ENCODE data around the gene ASCC3. TPM values are rescaled to one million over a fixed set of nuclear protein-coding genes. Genes with fewer than 3 reads are reported as not detected.

ASCC3 gene
- total and polyA plus RNA-seq, 2 experiments from 2014 or later: 92.9 to 129 TPM

GRCh38 chr6:100618351-100618671 is 262.8 kb downstream of the ASCC3 start:
- H3K27ac Mint-ChIP-seq: no peak overlapping the region
- H3K27ac ChIP-seq (ENCODE audit: low read depth): no peak overlapping the region

More at GRCh38 chr6:100618351-100618671, 262.8 kb downstream of the ASCC3 start:
- H3K36me3 Mint-ChIP-seq (ENCODE audit: low read depth): peaks cover 12% of the 10 kb centered on the region
- Histone ChIP-seq H3K4me2 (no peak overlapping the region), H3K79me2 (replicated peaks; ENCODE audit: insufficient read depth) (no peaks in the 10 kb centered on the region), H3K27me3 (ENCODE audit: insufficient read depth) (no peaks in the 10 kb centered on the region), H3K36me3 (ENCODE audit: insufficient read depth) (0 out of 2 replicates have a peak, but pooled peaks cover 3% of the 10 kb centered on the region), H3F3A (replicated peaks; ENCODE audit: low read depth) (no peaks in the 10 kb centered on the region), H3K4me3 (no peak overlapping the region), H3K4me1 (ENCODE audit: insufficient read depth) (no peaks in the 10 kb centered on the region), H4K20me1 (replicated peaks; ENCODE audit: insufficient read depth) (no peaks in the 10 kb centered on the region), H3K9me2 (ENCODE audit: insufficient read depth) (no peaks in the 10 kb centered on the region), H2AFZ (no peak overlapping the region)
- H3K27me3 Mint-ChIP-seq (ENCODE audit: insufficient read depth, low read depth, poor library complexity): no peaks in the 10 kb centered on the region
- DNase-seq (ENCODE audit: low spot score) (no peak), ATAC-seq (no peak)
- no peak overlapping the region for H3K4me3 Mint-ChIP-seq
- H3K4me1 Mint-ChIP-seq: no peaks in the 10 kb centered on the region
- TF ChIP-seq ZNF114 (CRISPR knock-in tag; IDR thresholded peaks at IDR 0.05) (no peak), POLR2AphosphoS5 (IDR thresholded peaks at IDR 0.05; ENCODE audit: low read depth) (no peak), ZNF462 (CRISPR knock-in tag; IDR thresholded peaks at IDR 0.05) (no peak), JUNB (IDR thresholded peaks at IDR 0.05; ENCODE audit: unreplicated experiment) (no peak), ZNF331 (CRISPR knock-in tag; IDR thresholded peaks at IDR 0.05; ENCODE audit: low read depth) (no peak), CTCF (conservative IDR thresholded peaks at IDR 0.05; ENCODE audit: low read depth in 2 of 2) (no peak), STAT1 (IDR thresholded peaks at IDR 0.05; ENCODE audit: unreplicated experiment) (no peak), CREB1 (CRISPR knock-in tag; IDR thresholded peaks at IDR 0.05; ENCODE audit: low read depth) (no peak), EZH2 (IDR thresholded peaks at IDR 0.05; ENCODE audit: low read depth, unreplicated experiment) (no peak), NANOG (IDR thresholded peaks at IDR 0.05; ENCODE audit: borderline replicate concordance) (no peak), EZH2phosphoT487 (IDR thresholded peaks at IDR 0.05; ENCODE audit: unreplicated experiment) (no peak)
- TF ChIP-seq, protein P1, sequence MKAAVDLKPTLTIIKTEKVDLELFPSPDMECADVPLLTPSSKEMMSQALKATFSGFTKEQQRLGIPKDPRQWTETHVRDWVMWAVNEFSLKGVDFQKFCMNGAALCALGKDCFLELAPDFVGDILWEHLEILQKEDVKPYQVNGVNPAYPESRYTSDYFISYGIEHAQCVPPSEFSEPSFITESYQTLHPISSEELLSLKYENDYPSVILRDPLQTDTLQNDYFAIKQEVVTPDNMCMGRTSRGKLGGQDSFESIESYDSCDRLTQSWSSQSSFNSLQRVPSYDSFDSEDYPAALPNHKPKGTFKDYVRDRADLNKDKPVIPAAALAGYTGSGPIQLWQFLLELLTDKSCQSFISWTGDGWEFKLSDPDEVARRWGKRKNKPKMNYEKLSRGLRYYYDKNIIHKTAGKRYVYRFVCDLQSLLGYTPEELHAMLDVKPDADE (IDR thresholded peaks at IDR 0.05): no peak
- TF ChIP-seq, protein P2, sequence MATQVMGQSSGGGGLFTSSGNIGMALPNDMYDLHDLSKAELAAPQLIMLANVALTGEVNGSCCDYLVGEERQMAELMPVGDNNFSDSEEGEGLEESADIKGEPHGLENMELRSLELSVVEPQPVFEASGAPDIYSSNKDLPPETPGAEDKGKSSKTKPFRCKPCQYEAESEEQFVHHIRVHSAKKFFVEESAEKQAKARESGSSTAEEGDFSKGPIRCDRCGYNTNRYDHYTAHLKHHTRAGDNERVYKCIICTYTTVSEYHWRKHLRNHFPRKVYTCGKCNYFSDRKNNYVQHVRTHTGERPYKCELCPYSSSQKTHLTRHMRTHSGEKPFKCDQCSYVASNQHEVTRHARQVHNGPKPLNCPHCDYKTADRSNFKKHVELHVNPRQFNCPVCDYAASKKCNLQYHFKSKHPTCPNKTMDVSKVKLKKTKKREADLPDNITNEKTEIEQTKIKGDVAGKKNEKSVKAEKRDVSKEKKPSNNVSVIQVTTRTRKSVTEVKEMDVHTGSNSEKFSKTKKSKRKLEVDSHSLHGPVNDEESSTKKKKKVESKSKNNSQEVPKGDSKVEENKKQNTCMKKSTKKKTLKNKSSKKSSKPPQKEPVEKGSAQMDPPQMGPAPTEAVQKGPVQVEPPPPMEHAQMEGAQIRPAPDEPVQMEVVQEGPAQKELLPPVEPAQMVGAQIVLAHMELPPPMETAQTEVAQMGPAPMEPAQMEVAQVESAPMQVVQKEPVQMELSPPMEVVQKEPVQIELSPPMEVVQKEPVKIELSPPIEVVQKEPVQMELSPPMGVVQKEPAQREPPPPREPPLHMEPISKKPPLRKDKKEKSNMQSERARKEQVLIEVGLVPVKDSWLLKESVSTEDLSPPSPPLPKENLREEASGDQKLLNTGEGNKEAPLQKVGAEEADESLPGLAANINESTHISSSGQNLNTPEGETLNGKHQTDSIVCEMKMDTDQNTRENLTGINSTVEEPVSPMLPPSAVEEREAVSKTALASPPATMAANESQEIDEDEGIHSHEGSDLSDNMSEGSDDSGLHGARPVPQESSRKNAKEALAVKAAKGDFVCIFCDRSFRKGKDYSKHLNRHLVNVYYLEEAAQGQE (IDR thresholded peaks at IDR 0.05; ENCODE audit: unreplicated experiment): no peak
- peaks cover 7% of the 10 kb centered on the region; the same call in 1 of the 3 replicates for H3K9me3 Mint-ChIP-seq

All from GM23338 (cell line).